Measurements from ENCODE around the gene STARD7.
A peak's percentile ranks its signal among the peaks of the same experiment; 100 is the strongest.

STARD7 gene

DNA sequence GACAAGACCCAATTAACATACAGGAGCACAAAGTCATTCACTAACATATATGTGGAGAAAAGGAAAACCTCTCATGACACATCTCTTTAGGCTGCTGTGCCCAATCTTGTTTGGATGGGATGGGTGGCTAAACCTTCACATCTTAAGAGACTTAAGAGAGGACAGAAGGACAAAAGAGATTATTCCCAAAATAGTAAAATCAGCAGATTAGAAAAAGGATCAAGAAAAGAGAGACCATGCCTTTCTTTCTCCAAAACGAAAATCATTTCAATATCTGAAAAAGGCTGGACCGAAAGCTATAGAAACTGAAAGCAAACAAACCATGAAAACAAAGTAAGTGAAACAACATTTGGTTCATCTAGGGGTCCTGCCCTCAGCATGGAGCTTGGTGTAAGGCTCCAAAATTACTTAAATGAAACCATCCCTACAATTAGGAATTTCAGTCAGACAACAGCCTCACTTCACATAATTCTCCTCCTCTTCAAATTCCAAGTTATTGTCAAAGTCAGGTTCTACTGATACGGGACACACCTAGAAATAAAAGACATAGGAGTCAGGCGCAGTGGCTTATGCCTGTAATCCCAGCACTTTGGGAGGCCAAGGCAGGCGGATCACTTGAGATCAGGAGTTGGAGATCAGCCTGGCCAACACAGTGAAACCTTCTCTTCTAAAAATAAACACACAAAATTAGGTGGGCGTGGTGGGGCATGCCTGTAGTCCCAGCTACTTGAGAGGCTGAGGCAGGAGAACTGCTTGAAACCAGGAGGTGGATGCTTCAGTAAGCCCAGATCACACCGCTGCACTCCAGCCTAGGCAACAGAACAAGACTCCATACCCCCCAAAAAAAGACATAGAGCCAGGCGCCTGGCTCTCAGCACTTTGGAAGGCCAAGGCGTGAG, 5.2 kb downstream of the STARD7 start (continued):
- no peak for TF ChIP-seq ZNF561 (tag by site-specific recombination; IDR thresholded peaks at IDR 0.05; ENCODE audit: borderline replicate concordance)
- TF ChIP-seq, protein P1, sequence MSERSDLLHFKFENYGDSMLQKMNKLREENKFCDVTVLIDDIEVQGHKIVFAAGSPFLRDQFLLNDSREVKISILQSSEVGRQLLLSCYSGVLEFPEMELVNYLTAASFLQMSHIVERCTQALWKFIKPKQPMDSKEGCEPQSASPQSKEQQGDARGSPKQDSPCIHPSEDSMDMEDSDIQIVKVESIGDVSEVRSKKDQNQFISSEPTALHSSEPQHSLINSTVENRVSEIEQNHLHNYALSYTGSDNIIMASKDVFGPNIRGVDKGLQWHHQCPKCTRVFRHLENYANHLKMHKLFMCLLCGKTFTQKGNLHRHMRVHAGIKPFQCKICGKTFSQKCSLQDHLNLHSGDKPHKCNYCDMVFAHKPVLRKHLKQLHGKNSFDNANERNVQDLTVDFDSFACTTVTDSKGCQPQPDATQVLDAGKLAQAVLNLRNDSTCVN (tag by site-specific recombination; optimal IDR thresholded peaks at IDR 0.05), result no peak
- TF ChIP-seq ZNF843 (tag by site-specific recombination; IDR thresholded peaks at IDR 0.05), result no peak
- TF ChIP-seq, protein P2, sequence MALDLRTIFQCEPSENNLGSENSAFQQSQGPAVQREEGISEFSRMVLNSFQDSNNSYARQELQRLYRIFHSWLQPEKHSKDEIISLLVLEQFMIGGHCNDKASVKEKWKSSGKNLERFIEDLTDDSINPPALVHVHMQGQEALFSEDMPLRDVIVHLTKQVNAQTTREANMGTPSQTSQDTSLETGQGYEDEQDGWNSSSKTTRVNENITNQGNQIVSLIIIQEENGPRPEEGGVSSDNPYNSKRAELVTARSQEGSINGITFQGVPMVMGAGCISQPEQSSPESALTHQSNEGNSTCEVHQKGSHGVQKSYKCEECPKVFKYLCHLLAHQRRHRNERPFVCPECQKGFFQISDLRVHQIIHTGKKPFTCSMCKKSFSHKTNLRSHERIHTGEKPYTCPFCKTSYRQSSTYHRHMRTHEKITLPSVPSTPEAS (tag by site-specific recombination; IDR thresholded peaks at IDR 0.05), result no peak
- TF ChIP-seq, protein P3, sequence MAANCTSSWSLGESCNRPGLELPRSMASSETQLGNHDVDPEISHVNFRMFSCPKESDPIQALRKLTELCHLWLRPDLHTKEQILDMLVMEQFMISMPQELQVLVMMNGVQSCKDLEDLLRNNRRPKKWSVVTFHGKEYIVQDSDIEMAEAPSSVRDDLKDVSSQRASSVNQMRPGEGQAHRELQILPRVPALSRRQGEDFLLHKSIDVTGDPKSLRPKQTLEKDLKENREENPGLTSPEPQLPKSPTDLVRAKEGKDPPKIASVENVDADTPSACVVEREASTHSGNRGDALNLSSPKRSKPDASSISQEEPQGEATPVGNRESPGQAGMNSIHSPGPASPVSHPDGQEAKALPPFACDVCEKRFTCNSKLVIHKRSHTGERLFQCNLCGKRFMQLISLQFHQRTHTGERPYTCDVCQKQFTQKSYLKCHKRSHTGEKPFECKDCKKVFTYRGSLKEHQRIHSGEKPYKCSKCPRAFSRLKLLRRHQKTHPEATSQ (tag by site-specific recombination; IDR thresholded peaks at IDR 0.05), result no peak
- no peak for TF ChIP-seq ZNF133 (tag by site-specific recombination; IDR thresholded peaks at IDR 0.05)
- no peak for TF ChIP-seq ZNF510 (tag by site-specific recombination; IDR thresholded peaks at IDR 0.05; ENCODE audit: insufficient replicate concordance)
- TF ChIP-seq ZNF211 (tag by site-specific recombination; IDR thresholded peaks at IDR 0.05; ENCODE audit: low read depth), result no peak
- TF ChIP-seq ZSCAN16 (tag by site-specific recombination; IDR thresholded peaks at IDR 0.05), result no peak
- TF ChIP-seq ZNF501 (tag by site-specific recombination; IDR thresholded peaks at IDR 0.05), result no peak
- no peak for TF ChIP-seq ZNF670 (tag by site-specific recombination; IDR thresholded peaks at IDR 0.05; ENCODE audit: low read depth)
- no peak for TF ChIP-seq ZNF555 (tag by site-specific recombination; conservative IDR thresholded peaks at IDR 0.05)
- TF ChIP-seq ZFHX2 (tag by site-specific recombination; conservative IDR thresholded peaks at IDR 0.05), result no peak; the same call in 1 of the 2 replicates
- no peak for TF ChIP-seq ZNF155 (tag by site-specific recombination; IDR thresholded peaks at IDR 0.05)
- TF ChIP-seq ZNF560 (tag by site-specific recombination; IDR thresholded peaks at IDR 0.05; ENCODE audit: borderline replicate concordance), result no peak
- no peak for TF ChIP-seq ZNF529 (tag by site-specific recombination; IDR thresholded peaks at IDR 0.05; ENCODE audit: insufficient replicate concordance)
- TF ChIP-seq ZBTB48 (tag by site-specific recombination; IDR thresholded peaks at IDR 0.05), result no peak
- TF ChIP-seq ZIC2 (tag by site-specific recombination; IDR thresholded peaks at IDR 0.05), result no peak
- TF ChIP-seq GLI2 (tag by site-specific recombination; IDR thresholded peaks at IDR 0.05; ENCODE audit: borderline replicate concordance, low read depth), result no peak
- TF ChIP-seq ZNF48 (tag by site-specific recombination; IDR thresholded peaks at IDR 0.05), result no peak
- no peak for TF ChIP-seq ZNF140 (tag by site-specific recombination; IDR thresholded peaks at IDR 0.05)
- TF ChIP-seq ZNF558 (tag by site-specific recombination; IDR thresholded peaks at IDR 0.05), result no peak
- no peak for TF ChIP-seq ZNF16 (tag by site-specific recombination; IDR thresholded peaks at IDR 0.05; ENCODE audit: low read depth)
- no peak for TF ChIP-seq RBAK (tag by site-specific recombination; IDR thresholded peaks at IDR 0.05)
- TF ChIP-seq ZBTB7A (tag by site-specific recombination; IDR thresholded peaks at IDR 0.05; ENCODE audit: low read depth), result no peak
- no peak for TF ChIP-seq MYNN (tag by site-specific recombination; IDR thresholded peaks at IDR 0.05; ENCODE audit: borderline replicate concordance)
- TF ChIP-seq ZNF184 (tag by site-specific recombination; IDR thresholded peaks at IDR 0.05), result no peak
- peak; percentile 8; the same call in 1 of the 2 replicates for TF ChIP-seq TRIM28 (IDR thresholded peaks at IDR 0.05; ENCODE audit: borderline replicate concordance, low read length)
- no peak for TF ChIP-seq GLIS2 (tag by site-specific recombination; IDR thresholded peaks at IDR 0.05)
- TF ChIP-seq ZBTB17 (tag by site-specific recombination; IDR thresholded peaks at IDR 0.05), result no peak
- peak; percentile 67 for TF ChIP-seq KLF1 (tag by site-specific recombination; IDR thresholded peaks at IDR 0.05)
- TF ChIP-seq, protein P4, sequence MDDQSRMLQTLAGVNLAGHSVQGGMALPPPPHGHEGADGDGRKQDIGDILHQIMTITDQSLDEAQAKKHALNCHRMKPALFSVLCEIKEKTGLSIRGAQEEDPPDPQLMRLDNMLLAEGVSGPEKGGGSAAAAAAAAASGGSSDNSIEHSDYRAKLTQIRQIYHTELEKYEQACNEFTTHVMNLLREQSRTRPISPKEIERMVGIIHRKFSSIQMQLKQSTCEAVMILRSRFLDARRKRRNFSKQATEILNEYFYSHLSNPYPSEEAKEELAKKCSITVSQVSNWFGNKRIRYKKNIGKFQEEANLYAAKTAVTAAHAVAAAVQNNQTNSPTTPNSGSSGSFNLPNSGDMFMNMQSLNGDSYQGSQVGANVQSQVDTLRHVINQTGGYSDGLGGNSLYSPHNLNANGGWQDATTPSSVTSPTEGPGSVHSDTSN (CRISPR knock-in tag; IDR thresholded peaks at IDR 0.05), result no peak
- TF ChIP-seq ZFP41 (tag by site-specific recombination; IDR thresholded peaks at IDR 0.05; ENCODE audit: borderline replicate concordance), result no peak
- TF ChIP-seq SP2 (tag by site-specific recombination; IDR thresholded peaks at IDR 0.05), result peak; percentile 22; the same call in 1 of the 2 replicates
- no peak for TF ChIP-seq ZNF248 (tag by site-specific recombination; IDR thresholded peaks at IDR 0.05)

All from HEK293 (cell line).